CD4-positive, alpha-beta T cell treated with Interleukin-21 for 1 hour (primary cell): ENCODE measurements around the gene KY.
"Not testable (repeated sequence)": the region's sequence is repeated elsewhere in the genome, so short reads cannot be mapped to it uniquely, and the experiment has no call there.

Experiments used
- DNase-seq: peaks from one replicate; pipeline ENCODE4 v3.0.0-alpha.2; 2020

KY gene

DNA sequence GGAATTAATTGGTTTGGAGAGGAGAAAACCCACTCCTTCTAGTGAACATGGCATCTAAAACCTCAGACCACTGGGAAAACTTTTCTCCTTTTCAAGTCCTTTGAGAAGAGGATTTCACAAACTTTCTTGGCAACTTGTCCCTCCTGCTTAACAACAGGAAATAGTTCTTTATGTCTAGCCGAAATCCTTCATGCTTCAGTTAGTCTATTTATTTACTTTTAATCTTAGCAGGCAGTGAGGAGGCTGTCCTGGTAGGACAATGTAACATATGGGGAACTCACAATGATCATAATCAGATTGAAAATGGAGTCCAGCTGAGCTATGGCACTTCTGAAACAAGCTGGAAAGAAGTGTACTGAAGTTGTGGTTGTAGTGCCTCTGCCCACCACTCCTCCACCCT is 50.6 kb downstream of the KY start:
- no peak for DNase-seq

DNA sequence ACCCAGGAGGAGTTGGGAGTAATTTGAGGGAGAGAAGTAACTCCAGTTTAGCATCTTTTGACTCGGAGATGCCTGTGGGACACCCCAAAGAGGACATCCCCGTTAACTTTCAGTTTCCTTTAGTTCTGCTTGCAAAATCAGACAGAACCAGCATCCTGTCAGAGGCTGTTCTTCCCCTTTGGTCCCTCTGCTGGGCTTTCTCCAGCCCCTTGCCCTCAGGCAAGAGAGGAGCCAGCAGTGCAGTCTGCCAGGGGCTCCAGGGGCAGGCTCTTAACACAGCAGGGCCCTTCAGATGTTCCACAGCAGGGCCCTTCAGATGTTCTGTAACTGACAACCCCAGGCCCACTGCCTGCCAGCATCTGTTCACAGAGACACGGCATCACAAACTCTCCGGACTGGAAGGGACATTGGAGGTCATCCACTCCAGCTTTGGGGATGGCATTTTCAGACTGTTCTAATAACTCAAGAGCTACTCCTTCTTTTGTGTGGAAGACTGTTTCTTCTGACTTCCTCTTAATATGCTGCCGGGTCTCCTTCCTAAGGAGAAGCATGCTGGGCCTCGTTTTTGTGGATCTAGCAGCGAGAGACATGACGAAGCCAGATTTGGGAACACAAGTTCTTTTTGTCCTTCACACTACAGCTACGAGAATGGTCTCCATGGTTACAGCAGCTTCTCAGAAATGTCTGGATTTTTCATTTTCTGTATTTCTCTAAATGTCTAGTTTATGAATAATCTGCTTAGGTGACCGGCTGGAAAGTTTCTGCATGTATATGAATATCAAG is 51.9 kb downstream of the KY start:
- DNase-seq = no peak

- DNase-seq = no peak
Measured at GRCh38 chr3:134597390-134597970, 53.3 kb downstream of the KY start.

DNA sequence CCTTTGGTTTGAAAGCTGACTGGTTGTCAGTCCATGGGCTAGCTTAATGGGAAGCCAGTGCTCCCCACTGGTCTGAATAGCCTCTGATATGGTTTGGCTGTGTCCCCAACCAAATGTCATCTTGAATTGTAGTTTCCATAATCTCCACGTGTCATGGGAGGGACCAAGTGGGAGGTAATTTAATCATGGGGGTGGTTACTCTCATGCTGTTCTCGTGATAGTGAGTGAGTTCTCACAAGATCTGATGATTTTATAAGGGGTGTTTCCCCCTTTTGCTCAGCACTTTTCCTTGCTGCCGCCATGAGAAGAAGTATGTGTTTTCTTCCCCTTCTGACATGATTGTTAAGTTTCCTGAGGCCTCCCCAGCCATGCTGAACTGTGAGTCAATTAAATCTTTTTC is 55.8 kb downstream of the KY start:
- DNase-seq = not testable (repeated sequence)

- no peak for DNase-seq
Measured at GRCh38 chr3:134594331-134594741, 56.5 kb downstream of the KY start.

GRCh38 chr3:134592806-134593205 is 58.0 kb downstream of the KY start:
- DNase-seq = no peak

GRCh38 chr3:134590766-134591165 is 60.1 kb downstream of the KY start:
- DNase-seq = no peak

GRCh38 chr3:134579141-134579665 is 71.6 kb downstream of the KY start:
- no peak for DNase-seq

- no peak for DNase-seq
Measured at GRCh38 chr3:134576831-134577230, 74.0 kb downstream of the KY start.

DNA sequence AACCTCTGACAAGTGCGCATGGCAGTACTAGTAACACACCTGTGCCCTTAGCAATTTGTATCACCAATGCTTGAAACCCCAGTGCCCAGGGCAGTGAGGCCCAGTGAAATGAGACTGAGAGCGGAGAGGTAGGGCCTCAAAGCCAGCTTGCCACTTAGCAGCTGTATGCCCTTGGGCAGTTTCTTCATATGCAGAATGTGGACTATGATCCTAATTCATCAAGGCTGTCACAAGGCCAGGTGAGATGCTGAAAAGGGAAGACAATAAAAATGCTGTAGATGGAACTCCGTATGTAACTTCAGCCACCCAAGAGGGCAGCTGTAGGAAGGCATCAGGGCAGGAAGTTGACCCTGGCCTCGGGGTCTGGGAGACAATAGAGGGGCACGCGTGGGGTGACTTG is 74.4 kb downstream of the KY start:
- no peak for DNase-seq

GRCh38 chr3:134569899-134570298 is 80.9 kb downstream of the KY start:
- DNase-seq = not testable (repeated sequence)

GRCh38 chr3:134568790-134569189 is 82.0 kb downstream of the KY start:
- DNase-seq = no peak

DNA sequence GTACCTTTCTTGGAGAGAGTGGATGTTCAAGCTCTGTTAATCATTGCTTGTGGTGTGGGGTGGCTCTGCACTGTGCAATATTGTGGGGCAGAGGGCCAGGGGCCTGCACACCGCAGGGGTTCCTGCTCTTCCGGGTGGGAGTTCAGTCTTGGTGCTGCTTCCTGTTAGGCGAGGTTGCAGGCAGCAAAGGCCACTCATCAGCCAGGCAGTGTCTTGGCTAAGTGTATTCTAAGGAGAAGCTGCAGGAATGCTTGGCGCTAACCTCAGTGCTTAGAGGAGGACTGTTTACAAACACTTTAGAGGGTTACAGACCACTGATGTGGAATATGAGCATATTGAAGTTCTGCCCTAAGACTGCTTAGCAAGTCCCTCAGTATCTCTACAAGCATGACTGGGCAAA is 83.2 kb downstream of the KY start:
- DNase-seq = no peak

DNA sequence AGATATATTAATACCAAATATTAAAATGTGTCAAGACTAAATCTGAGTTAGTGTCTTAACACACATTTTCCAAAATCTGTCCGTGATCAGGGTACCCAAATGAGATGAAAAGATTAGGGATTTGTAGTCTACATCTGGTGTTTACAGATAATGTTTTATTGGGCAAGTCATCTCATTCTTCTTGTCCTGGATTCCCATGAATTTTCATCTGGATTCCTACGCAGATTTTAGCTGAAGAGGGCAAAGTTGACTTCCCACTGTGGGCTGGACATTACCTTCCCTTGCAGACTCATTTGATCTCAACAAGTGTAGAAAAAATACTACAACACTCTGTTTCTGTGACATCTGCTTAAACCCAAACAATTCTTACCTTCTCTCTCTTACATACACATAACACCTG is 85.8 kb downstream of the KY start:
- no peak for DNase-seq

GRCh38 chr3:134563601-134564000 is 87.2 kb downstream of the KY start:
- DNase-seq = no peak

DNA sequence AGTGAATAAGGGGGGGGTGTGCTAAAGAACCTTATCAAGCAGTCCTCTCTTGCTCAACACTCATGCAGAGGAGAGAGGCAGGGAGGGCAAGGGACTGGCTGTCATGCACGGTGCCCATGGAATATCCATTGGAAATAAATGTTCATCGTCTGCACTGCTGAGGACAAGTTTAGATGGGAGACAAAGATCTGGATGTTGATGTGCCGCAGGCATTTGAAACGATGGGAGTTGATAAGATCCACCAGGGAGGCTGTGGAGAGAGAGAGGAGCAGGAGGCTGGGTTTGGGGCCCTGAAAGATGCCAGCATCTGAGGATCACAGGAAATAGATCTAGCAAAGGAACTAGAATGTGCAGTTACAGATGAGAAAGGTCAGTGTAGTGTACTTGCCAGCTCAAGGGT is 88.8 kb downstream of the KY start:
- DNase-seq = no peak

DNA sequence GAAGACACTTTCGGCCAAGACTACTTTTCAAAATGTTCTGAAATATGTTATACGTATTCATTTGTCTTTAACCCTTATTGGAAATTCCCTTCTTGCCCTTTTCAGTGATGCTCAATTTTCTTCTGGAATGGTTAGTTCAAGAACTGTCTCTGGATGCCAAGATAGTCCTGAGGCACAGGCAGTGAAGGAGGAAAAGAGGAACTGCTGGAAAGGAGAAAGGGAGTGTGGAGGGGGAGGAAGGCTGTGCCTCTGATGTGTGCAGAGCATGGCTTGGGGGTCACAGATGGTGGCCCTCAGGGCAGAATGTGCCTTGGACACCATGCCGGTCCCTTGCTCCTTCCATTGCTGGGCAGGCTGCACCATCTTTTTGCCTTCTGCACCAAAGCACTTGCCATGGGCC is 91.2 kb downstream of the KY start:
- no peak for DNase-seq
